ENCODE results near the gene SPINDOC. TPM values are rescaled to one million over a fixed set of nuclear protein-coding genes. Genes with fewer than 3 reads are reported as not detected.
A peak's percentile ranks its signal among the peaks of the same experiment; 100 is the strongest.

Gene SPINDOC
- total and polyA plus RNA-seq, 9 of the 15 experiments (the other 6 are each of a cell fraction or from before 2014, with no cell fraction given) = 0.70 to 36.3 (median 19.6) TPM

DNA sequence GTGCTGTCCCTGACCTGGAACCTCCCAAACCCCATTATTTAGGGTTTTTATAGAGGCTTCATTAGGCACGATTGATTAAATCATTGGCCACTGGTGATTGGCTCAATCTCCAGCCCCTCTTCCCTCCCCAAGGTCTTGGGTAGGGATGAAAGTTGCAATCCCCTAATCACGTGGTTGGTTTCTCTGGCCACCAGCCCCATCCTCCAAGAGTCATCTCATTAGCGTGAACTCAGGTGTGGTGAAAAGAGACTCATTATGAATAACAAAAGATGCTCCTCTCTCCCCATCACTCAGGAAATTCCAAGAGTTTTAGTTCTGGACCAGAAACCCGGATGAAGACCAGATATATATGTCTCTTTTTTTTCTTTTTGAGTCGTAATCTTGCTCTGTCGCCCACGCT lies 18.1 kb downstream of the SPINDOC start:
- FAIRE-seq = no peak
- H3K9me1 ChIP-seq (ENCODE audit: control insufficient read depth, insufficient read depth, low read length) = no peaks in the 10 kb centered on the region
- intact Hi-C loops (cut with micrococcal nuclease) = loop anchor here (10.0 kb wide), 1 partner anchor 473 kb away; the partner anchor contains the start of genes CATSPERZ and ESRRA
- BruUV-seq (replicated peaks) = no TSS peak
- H3K4me1 ChIP-seq (replicated peaks in 1 of 2; ENCODE audit: control insufficient read depth in 2 of 2, insufficient read depth in 2 of 2, low read length in 2 of 2) = no peaks in the 10 kb centered on the region; a peak in 2 of 5 replicates
- CTCF ChIA-PET (ENCODE audit: low intra/inter-chr PET ratio) = no interaction called here
- ATAC-seq = no peak
- H3K9ac ChIP-seq (ENCODE audit: insufficient read depth in 1 of 2, low read depth in 2 of 2, low read length in 2 of 2) = no peak overlapping the region
- H3K9me3 ChIP-seq (replicated peaks; ENCODE audit: control insufficient read depth, insufficient read depth, low read depth, low read length) = no peaks in the 10 kb centered on the region
- H3K27ac ChIP-seq (ENCODE audit: extremely low read depth, low read depth, low read length) = no peak overlapping the region
- WGBS (ENCODE audit: insufficient coverage, low coverage, missing lambda C conversion rate) = 16% methylated on average over 7 of the region's 7 CpGs
- peaks cover 6% of the 10 kb centered on the region; the same call in 2 of the 3 replicates for H3K36me3 ChIP-seq (ENCODE audit: control insufficient read depth, insufficient read depth, low read length)
- no peaks in the 10 kb centered on the region; the same call in 1 of the 2 replicates for H4K20me1 ChIP-seq (replicated peaks; ENCODE audit: control insufficient read depth, insufficient read depth, low read length)
- TF ChIP-seq SAFB (IDR thresholded peaks at IDR 0.05; ENCODE audit: borderline replicate concordance, low read depth, low read length) = no peak
- TF ChIP-seq ATF1 (CRISPR knock-in tag; IDR thresholded peaks at IDR 0.05) = no peak
- TF ChIP-seq ATF1 (tag; IDR thresholded peaks at IDR 0.05) = no peak
- TF ChIP-seq CHD1 (IDR thresholded peaks at IDR 0.05; ENCODE audit: low read length) = no peak
- TF ChIP-seq, protein P1, sequence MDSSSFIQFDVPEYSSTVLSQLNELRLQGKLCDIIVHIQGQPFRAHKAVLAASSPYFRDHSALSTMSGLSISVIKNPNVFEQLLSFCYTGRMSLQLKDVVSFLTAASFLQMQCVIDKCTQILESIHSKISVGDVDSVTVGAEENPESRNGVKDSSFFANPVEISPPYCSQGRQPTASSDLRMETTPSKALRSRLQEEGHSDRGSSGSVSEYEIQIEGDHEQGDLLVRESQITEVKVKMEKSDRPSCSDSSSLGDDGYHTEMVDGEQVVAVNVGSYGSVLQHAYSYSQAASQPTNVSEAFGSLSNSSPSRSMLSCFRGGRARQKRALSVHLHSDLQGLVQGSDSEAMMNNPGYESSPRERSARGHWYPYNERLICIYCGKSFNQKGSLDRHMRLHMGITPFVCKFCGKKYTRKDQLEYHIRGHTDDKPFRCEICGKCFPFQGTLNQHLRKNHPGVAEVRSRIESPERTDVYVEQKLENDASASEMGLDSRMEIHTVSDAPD (CRISPR knock-in tag; IDR thresholded peaks at IDR 0.05) = no peak
- peak; percentile 36 for TF ChIP-seq TFE3 (CRISPR knock-in tag; IDR thresholded peaks at IDR 0.05)
- TF ChIP-seq MBD1 (CRISPR knock-in tag; IDR thresholded peaks at IDR 0.05) = no peak
- no peak for TF ChIP-seq KLF13 (tag; IDR thresholded peaks at IDR 0.05; ENCODE audit: borderline replicate concordance, low read depth)
- in situ Hi-C loops (cut with MboI) = loop anchor here (10.0 kb wide), 1 partner anchor 113 kb away; no protein-coding TSS in a partner anchor
- POLR2A ChIA-PET = no interaction called here
- DNase-seq (ENCODE audit: extremely low read depth in 1 of 4, low spot score in 3 of 4) = no peak
- no peak overlapping the region for H2AFZ ChIP-seq (ENCODE audit: low read depth, low read length)
- H3K4me3 ChIP-seq = no peak overlapping the region
- H3K4me2 ChIP-seq (ENCODE audit: insufficient read depth, low read length) = no peak overlapping the region
- H3K79me2 ChIP-seq (ENCODE audit: control insufficient read depth, insufficient read depth, low read length) = no peaks in the 10 kb centered on the region
- no peaks in the 10 kb centered on the region for H3K27me3 ChIP-seq (ENCODE audit: control insufficient read depth in 2 of 2, insufficient read depth in 2 of 2, low read length in 2 of 2)

Data from K562 (cell line).